NCI-H1048 (cell line): ENCODE data around the gene DENND1B.

Experiments used
- DNase-seq: peaks from one replicate; lab custom pipeline; 2025; lab: John Stamatoyannopoulos, UW

DENND1B gene

DNA sequence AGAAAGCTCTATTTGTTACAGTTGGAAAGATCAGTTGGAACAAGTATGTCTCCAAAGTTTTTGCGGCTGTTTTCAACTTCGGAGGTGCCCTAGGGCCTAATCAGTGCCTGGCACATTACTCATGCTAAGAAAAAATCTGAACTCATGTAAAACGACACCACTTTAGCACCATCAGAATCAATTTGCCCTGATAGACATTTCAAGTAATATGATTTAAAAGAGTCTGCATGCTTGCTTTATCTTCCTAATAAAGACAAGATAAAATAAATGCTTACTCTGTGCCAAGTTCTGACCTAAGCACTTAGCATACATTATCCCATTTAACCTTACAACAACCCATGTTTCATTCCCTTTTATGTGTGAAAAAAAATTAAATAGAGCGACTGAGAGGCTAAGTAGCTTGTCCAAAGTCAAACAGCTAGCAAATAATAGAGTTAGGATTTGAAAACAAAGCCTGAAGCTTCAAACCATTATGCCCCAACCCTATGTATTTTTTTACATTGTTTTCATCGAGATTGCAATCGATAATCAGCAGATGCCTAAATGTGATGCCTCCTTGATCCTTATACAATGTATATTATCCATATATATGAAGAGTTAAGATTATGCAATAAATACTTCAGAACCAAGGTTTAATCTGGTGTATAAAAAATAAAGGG is 91.3 kb downstream of the DENND1B start:
- DNase-seq, result no peak

DNA sequence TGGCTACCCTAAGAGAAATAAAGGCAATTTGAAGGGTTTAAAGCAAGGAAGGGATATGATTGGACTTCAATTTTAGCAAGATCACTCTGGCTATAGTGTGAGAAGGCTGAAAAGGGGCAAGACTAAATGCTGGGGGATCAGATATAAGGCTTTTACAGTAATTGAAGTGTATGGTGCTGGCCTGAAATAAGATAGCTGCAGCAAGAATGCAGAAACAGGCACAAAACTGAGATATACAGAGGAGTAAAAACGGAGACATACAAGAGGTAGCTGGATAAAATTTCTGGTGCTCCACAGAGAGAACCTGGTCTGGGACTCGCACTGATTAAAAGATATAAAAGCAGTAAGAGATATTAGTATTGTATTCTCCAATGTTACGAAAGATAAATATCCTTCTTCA is 92.0 kb downstream of the DENND1B start:
- no peak for DNase-seq

DNA sequence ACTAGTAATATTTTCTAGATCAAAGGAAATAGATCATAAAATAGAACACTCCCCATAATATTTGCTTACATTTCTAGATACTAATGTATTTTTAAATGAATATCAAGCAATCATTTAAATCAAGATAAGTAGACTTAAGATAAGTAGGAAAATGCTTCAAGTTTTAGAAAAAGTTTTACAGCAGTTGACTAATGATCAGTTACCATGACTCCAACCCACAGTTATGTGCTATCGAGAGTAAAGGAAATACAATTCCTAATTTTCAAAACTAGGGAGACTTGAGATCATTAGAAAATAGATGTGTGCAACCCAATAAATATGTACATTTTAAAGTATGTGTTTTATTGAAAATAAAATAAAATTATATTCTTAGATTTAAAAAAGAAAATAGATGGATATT is 95.0 kb downstream of the DENND1B start:
- DNase-seq, result no peak

DNA sequence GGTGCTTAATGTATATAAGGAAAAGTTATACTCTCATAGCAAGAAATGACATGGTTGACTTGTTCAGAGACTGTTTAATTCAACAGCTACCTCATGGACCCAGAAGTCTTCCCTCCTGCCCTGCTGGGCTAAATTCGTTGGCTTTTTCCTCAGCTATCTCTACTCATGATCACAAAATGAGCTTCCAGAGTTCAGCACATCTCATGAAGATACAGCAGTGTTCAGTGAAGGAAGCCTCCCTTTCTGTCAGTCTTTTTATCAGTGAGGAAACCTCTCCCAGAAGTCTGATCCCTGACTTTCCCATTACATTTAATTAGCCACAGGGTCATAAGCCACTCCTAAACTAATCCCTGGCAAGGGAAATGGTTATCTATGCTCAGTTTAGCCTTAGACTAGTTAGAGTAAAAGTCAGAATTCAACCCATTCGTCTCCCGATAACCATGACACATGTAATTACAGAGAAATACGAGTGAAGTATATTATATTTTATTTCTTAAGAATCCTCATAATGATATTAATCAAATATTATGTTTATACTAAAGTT is 97.5 kb downstream of the DENND1B start:
- DNase-seq, result no peak

DNA sequence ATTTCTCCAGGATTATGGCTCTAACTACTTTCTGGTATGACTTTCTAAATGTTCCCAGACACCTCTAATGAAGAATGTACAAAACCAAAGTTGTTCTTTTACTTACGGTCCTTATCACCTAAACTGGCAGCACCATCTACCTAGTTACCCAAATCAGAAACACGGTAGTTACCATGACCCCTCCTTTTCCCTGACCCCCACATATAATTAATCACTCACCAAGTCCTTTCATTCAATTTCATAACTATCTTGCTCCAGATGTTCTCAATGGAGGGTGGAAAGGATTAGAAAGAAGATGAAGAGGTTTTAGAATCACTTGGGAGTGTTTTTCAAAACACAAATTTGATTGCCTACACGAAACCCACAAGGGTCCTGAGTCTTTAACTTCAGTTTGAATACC is 98.0 kb downstream of the DENND1B start:
- DNase-seq, result no peak

DNA sequence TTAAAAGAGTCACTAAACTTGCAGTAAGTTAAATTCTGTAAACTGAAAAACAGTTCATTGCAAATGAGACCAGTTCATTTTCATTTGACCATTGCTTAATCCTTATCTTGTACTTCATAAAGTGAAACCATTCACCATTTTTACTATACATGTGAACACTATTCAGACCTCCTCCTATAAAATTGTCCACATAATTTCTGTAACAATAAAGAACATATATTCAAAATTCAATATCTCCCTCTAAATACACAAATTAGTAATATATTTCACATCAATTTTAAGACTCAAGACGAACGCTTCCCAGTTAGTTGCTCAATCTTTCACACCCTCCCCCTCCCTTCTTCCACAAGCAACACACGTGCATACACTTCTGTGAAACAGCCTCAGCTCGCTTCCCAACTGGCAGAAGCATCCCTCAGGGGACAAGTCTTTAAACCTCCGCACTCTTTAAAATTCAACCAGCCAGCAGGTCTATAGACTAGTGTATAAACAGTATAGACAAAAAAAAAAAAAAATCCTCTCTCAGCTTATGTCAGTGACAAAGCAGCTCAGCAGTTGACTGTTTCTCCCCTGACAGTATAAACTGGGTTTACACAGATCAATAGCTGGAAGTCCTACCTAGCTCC is 99.6 kb downstream of the DENND1B start:
- DNase-seq, result no peak

DNA sequence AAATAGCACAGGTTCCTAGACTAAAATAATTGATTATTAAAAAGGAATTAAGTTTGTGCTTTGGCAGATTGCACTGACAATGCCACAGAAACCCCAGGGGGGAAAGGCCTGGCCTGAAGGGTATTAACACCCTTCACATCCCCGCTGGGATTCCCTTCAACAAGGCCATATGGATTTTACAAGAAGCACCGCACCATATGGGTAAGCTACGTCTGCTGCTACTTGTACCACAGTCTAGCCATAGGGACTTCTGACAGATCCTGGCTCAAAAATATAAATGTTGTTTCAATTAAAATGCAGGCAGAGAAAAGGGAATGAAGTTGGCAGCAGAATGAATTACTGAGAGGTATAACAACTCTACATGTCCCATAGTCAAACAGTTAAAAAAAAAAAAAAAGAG is 101.0 kb downstream of the DENND1B start:
- DNase-seq, result no peak

DNA sequence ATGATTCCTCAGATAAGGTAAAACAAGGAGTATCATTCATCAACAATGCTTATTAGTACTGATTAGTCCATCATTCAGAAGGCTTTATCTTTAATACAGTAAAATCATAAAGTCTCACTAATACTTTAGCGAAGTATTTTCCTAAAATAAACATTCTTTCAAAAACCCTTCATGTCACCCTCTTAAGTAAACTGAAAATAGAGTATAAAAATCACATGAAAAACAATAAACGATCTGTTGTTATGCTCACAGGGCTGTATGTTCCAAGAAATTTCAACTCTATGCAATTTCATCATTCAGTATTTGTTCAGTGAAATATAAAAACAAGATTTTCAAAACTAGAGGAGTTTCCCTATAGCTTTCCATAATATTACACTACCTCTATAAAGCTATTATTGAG is 102.0 kb downstream of the DENND1B start:
- DNase-seq, result no peak

DNA sequence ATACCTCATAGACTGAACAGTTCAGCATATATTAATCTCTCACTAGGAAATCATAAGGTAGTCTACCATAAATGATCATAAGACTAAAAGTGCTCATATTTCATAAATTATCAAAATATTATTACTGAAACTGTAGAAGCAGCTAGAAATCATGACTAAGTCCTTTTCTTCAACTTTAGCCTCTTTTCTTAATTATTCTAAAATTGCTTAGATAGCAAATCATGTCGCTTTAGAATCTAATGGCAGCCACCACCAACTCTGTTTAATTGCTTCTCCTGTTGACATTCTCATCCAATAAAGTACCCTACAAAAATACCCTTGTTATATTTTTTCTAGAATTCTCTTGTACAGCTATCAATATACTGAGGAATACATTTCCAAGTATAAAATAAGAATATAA is 102.9 kb downstream of the DENND1B start:
- DNase-seq, result no peak

DNA sequence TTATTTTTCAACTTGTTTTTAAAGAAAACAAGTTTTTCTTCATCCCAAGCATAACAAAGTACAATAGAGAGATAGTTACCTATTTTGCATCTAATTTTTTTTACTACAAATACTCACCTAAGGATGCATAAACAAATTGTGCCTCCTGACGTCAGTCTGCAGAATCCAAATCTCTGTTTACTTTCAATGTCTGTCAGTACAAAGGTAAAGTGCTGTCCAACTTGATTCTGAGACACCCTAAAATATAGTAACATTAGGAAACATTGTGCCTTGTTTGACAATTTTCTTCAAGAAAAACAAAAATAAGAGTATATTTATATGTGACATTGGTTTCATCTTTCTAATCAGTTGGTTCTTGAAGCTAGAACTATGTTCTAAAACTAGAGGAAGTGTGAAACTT is 103.4 kb downstream of the DENND1B start:
- DNase-seq, result no peak

DNA sequence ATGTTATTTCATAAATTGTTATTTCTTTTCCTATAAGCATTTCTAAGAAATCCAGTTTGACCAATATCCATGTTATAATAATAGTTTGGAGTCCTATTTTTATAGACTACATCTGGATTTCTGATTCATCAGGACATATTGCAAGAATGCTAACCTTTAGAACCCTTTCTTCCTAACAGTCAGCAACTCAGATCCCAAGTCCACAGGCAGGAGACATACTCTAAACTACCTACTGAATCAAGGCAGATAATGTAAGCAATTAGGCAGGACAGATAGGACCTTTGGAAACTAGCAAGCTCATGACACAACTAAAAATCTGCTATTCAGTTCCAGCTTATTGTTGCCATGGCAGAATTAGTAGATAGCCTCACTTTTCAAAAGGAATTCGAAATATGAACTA is 104.1 kb downstream of the DENND1B start:
- no peak for DNase-seq

DNA sequence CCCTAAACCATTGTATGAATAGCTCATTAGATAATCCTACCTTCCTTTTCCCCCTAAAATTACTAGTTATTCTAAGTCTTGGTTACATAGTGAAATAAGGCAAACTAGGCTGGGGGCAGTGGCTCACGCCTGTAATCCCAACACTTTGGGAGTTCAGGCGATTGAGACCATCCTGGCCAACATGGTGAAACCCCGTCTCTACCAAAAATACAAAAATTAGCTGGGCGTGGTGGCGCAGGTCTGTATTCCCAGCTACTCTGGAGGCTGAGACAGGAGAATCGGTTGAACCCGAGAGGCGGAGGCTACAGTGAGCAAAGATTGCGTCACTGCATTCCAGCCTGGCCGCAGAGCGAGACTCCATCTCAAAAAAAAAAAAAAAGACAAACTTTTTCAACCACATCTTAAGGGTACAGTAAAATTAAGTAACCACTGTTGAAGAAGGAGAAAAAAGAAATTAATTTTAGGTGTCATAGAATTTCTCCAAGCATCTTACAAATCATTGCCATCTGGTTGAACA is 108.5 kb downstream of the DENND1B start:
- no peak for DNase-seq

DNA sequence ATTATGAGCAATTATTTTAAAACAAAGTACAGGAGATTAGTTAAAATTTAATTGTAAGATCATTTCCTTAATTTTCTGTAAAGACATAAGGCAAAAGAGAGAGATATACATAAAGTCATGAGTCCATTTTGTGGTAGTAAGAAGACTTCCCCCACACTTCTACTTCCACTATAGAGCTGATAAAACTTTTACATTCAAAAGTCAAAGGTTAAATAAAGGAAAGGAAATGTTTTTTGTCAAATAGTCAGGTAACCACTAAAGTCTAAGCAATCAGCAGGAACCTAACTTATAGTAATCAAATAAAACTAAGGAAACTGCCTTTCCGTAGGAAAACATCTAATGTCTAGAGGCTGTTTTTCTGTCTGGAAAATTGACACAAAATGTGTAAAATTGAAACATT is 110.9 kb downstream of the DENND1B start:
- DNase-seq, result no peak

DNA sequence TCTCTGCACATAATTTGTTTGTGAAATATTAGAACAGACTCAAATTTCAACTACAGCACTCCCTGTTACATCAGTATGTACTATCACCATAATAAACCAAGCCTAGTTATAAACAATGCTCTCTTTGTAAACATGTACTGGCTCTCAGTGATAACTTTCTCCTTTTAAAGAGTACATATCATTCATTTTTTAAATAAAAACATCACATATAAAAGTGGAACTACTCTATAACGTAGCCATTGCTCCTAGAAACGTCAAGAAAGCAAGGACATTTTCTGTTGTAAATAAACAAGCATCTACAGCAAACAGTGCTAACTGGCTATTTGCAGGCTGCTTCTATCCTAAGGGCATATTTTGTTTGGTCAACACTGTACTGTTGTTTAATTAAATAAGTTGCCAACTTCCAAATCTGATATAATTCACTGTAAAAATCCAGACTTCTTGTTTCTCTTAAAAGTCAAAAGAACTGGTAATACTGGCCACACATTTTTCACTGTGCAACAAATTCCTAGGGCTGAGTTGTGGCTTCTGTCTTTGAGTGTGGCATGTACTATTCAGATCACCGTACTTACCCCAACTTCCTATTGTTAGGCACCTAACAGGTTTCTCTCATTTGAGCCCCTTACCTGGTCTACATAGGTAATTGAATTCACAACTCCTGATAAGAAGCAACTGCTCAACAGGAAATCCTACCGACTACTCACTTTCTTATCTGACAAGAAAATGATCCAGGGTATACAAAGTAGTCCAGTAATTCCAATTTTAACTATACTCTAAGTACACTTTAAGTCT is 111.9 kb downstream of the DENND1B start:
- DNase-seq, result no peak

DNA sequence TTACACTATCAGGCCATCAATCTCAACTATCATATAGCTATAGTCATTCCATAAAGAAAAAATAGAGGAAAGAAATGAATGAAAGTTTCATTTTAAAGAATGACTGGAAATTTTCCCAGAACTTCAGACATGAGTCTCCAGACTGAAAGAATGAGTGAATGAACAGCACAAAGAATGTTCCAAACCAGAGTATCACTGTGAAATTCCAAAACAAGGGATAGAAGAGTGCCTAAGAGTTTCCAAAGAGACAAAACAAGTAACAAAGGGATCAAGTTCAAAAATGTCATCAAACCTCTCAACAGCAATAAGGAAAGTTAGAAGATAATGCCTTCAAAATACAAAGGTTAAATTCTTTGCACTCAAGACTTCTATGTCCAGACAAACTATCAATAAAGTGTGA is 114.9 kb downstream of the DENND1B start:
- no peak for DNase-seq

DNA sequence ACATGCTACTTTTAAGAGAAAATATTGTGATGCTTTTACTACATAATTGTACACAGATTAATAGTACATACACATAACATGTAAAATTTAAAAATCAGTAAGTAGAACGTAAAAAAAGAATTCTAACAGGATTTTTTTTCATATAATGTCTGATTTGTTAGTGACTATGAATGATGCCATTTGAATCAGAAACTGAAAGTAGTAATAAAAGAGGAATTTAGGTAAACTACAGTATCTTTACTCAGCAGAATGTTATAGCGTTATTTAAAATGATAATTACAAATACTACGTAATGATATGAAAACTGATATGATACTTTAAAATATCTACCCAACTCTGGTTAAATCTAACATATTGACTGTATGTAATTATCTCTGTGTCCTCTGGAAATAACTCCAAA is 116.1 kb downstream of the DENND1B start:
- DNase-seq, result no peak

DNA sequence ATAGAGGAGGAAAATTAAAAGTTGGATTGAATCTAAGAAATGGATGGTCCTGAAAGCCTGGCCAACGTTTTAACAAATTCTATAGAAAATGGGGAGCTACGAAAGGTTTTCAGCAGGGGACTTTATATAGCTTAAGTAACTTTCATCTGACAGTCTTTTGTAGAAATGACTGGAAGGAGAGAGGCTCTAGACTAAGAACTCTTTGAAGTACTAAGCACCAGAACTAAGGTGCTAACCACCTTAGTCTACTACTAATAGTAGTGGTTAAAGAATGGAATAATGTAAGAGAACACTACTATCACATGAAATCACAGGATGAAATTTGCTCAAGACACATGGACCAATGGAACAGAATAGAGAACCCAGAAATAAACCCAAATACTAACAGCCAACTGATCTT is 126.1 kb downstream of the DENND1B start:
- DNase-seq, result no peak

DNA sequence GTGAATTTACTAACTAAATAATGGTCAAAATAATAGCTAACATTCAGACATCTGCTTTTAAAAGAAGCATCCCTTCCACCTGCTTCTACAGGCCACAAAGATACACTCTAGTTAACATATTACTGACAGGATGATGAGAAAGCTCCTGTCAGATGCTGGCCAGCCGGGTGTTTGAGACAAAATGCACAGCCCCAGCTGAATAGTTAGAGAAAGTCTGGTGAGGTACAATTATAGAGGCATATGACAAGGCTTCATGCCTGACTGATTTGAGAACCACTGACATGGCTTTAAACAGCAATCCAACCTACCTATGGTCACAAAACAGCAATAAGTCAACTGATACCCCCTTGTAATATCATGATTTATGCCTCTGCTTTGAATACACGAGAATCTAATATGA is 137.0 kb downstream of the DENND1B start:
- DNase-seq, result no peak

DNA sequence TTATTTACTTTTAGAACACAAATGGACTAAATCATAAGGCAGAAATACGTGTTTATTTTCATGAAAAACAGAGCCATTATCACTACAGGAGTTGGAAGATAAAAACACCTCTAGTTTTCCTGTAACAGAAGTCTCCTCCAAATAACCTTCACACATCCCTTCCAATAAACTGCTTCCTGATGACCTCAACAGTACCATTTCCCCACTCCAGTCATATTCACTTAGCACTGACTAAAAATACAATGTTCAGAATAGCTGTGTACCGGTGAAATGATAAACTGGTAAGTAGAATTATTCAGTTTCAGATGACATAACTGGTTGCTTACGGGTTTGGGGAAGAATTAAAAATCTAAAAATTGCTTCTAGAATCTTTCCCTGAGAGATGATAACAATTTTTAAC is 137.9 kb downstream of the DENND1B start:
- DNase-seq, result no peak

DNA sequence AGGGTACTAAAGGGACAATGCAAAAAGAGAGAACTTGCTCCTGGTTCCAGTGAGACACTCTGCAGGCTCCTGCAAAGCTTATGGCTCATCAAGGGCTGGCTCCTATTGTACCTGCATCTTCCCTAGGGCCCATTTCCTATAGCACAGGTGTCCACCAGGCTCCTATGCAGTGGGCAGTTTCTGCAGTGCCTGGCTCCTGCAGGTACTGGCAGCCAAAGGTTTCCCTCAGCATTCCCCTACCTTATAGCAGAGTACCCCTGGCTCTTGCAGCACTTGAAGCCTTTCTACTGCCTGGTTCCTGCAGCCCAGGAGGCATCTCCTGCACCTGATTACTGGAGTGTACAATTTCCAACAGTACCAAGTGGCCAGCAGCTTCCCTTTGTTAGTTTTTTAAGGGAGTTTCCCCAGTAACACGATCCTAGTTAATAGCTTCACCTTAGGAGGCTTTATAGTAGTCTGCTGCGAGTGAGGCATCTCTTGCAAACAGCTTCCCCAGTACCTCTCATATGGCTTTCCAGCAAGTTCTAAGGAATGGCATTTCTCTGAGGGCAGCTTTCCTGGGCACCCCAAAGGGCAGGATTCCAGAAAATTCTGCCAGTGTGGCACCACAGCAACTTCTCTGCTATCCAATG is 141.7 kb downstream of the DENND1B start:
- DNase-seq, result no peak

DNA sequence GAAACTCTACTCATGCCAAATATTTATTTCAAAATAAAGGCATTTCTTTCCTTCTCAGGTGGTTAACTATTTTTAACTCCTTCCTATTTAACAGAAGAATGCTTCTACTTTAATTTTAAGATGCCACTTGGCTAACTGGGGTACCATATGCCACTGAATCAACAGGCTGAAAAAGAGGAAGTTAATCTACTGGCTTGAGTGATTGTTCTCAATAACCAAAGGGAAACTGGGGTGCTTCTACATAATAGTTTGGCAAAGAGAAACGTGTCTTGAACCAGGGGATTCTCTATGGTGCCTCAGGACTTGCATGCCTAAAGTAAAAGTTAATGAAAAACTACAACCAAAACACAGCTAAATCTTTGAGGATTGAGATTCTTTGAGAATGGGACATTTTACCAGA is 142.6 kb downstream of the DENND1B start:
- no peak for DNase-seq

DNA sequence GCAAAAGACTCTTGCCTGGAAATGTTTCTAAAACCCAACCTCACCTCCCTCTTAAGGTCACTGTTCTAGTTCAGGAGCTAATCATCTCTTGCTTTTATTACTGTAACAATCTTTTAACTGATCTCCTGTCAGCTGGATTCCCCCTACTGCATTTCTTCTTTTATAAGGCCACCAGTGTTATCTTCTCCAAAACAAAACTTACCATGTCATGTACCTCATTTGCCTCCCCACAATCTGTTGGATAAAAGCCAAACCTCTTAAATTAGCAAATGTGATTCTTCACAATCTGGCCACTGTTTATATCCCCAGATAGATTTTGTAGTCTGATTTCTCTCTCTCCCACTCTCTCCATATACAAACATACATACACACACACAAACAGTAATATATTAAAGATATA is 143.3 kb downstream of the DENND1B start:
- no peak for DNase-seq
